Measurements from ENCODE around the gene DYNLT2.

- TF ChIP-seq POLR2AphosphoS5 (IDR thresholded peaks at IDR 0.05) (no peak), CTCF (IDR thresholded peaks at IDR 0.05) (no peak), POLR2A (IDR thresholded peaks at IDR 0.05) (no peak), EP300 (IDR thresholded peaks at IDR 0.05) (no peak)
These were observed 35.0 kb upstream of the DYNLT2 start for GRCh38 chr6:169786349-169786748.
